HG02623 (cell line): ENCODE measurements around the gene CCDC192.

ENCODE experiments used
- ATAC-seq: cut with Tn5 transposase; IDR thresholded peaks from one replicate; pipeline ENCODE4 v1.9.1; 2021; ENCODE audit warnings: moderate library complexity; ENCODE audit not compliant: unreplicated experiment

CCDC192 gene

GRCh38 chr5:127975961-127976360, 272.8 kb downstream of the CCDC192 start:
- no peak for ATAC-seq

- ATAC-seq, result no peak
Measured at GRCh38 chr5:127976525-127976924, 273.3 kb downstream of the CCDC192 start.

- no peak for ATAC-seq
Measured at GRCh38 chr5:127976991-127977717, 274.0 kb downstream of the CCDC192 start.

GRCh38 chr5:127978738-127979300, 275.6 kb downstream of the CCDC192 start:
- ATAC-seq, result no peak

GRCh38 chr5:127979475-127979874, 276.3 kb downstream of the CCDC192 start:
- no peak for ATAC-seq

GRCh38 chr5:127980843-127981242, 277.7 kb downstream of the CCDC192 start:
- no peak for ATAC-seq

GRCh38 chr5:127981498-127981897, 278.3 kb downstream of the CCDC192 start:
- ATAC-seq, result no peak

- no peak for ATAC-seq
Measured at GRCh38 chr5:127985811-127986325, 282.7 kb downstream of the CCDC192 start.

- no peak for ATAC-seq
Measured at GRCh38 chr5:127987354-127988145, 284.4 kb downstream of the CCDC192 start.

GRCh38 chr5:127988146-127988760, 285.1 kb downstream of the CCDC192 start:
- ATAC-seq, result no peak
